ENCODE measurements around the gene HOXB3.

DNA sequence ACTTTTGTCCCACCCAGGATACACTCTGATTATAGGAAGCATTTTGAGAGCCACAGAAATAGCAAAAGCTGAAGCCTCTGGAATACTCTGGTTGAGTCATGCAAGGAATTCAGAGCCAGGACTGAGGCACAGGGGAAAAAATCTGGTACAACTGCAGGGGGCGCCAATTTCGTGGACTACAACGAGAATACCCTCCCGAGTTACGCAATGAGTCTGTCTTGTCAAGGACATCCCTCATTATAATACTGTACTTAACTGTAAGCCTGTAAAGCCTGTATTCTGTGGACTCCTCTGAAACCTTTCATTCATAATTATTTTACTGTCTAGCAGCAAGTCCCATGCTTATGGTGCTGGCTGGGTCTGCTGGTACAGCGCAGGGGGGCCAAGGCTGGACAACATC lies 67.0 kb downstream of the HOXB3 start:
- no peak for TF ChIP-seq POLR2A (IDR thresholded peaks at IDR 0.05)
- no peak for TF ChIP-seq CTCF (IDR thresholded peaks at IDR 0.05)
